Heart left ventricle (tissue), 13 donors: Measurements from ENCODE around the gene MDC1.

Source experiments
- CTCF ChIP-seq, 12 donors: fragments of 200-600 bp; sonication (generic) in 4 of 12; IDR thresholded peaks; one replicate each; pipeline versions ENCODE4 v1.5.0 to v1.8.0; 2018 to 2022; ENCODE audit warnings: antibody characterized with exemption in 12 of 12, mild to moderate bottlenecking in 5 of 12
- POLR2A ChIP-seq, 2 donors: fragments of 450-650 bp; IDR thresholded peaks; one replicate each; pipeline ENCODE4 v1.6.1; 2017; ENCODE audit warnings: antibody characterized with exemption in 2 of 2, mild to moderate bottlenecking in 2 of 2, moderate library complexity in 2 of 2
- donor health status: ischemic (EF 13 %, LVEDD 7.1; RV severe dilation, severe dysfunction).
- donor health status: DM: no; HTN: yes; CAD: no.
- donor health status: DM: no; HTN: no; CAD: no.
- donor health status: ischemic (EF 25% LVEDD 6.9; RV normal size, moderate dysfunction).
- donor health status: ischemic (EF 25% LVEDD 5.7; RV mildly dilated, moderate dysfunction).
- donor health status: ischemic (EF 35%, LVEDD 5.7; RV mildly dilated, moderate dysfunction).
- donor health status: nonischemic (EF 11% LVEDD 7.7; RV severe dilation, severe dysfunction).
- donor health status: DM: yes; HTN: yes; CAD: no.
- donor health status: PGD.
- donor health status: ischemic (EF 29% LVEDD 5.4; RV normal size, mild dysfunction).
- donor health status: nonischemic (EF 23%, LVEDD 6.1; RV moderate dilation, normal function).

- TF ChIP-seq CTCF (IDR thresholded peaks at IDR 0.05), result no peak
- TF ChIP-seq POLR2A (IDR thresholded peaks at IDR 0.05), result no peak
Measured at GRCh38 chr6:30703821-30704220, 13.3 kb downstream of the MDC1 start.
